ENCODE data around the gene TNNT2. TPM values are rescaled to one million over a fixed set of nuclear protein-coding genes. Genes with fewer than 3 reads are reported as not detected.
A peak's percentile ranks its signal among the peaks of the same experiment; 100 is the strongest.

The TNNT2 gene
- total RNA-seq, 2 donors from 2014 or later: 2.4 to 4.2 TPM

GRCh38 chr1:201418461-201418860 lies 41.0 kb upstream of the TNNT2 start:
- H3K4me1 ChIP-seq: no peaks in the 10 kb centered on the region
- no peak for DNase-seq
- H3K4me3 ChIP-seq: no peak overlapping the region
- no peak for TF ChIP-seq CTCF (IDR thresholded peaks at IDR 0.05)
- intact Hi-C loops (cut with DNase I): loop anchor here (5.0 kb wide), 1 partner anchor 41 kb away; the partner anchor contains the start of gene TNNT2
- no peaks in the 10 kb centered on the region for H3K9me3 ChIP-seq
- H3K9ac ChIP-seq (ENCODE audit: low read depth in 2 of 2, low read length in 2 of 2): no peak overlapping the region
- H3K27ac ChIP-seq: no peak overlapping the region
- no peaks in the 10 kb centered on the region for H3K36me3 ChIP-seq
- no peaks in the 10 kb centered on the region for H3K27me3 ChIP-seq

DNA sequence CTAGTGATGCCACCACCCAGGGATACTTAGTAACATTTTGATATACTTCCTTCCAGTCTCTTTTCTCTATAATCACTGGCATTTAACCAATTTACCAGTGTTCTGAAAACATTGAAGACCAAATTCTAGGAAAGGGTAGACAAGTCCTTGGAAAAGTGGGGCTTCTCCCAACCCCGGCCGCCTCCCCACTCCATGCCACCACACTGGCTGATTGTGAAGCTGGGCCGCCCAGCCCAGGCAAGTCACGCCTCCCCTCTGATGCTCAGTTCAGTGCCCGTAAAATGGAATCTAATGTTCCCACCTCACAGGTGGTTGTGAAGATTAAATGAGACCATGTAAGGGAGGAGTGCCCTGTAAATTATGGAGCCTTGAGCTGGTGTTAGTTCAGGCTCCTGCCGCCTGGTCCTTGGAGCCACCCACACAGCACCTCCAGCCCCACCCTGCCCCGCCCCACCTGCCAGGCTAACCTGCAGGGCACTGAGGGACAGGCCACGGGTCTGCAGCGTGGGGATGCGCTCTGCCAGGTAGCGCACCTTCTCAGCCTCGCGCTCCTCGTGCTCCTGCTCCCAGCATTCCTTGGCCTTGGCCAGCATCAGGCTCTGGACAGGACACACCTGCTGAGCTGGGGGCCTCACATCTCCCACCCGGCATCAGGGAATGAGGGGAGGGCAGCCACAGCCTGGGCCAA lies 36.7 kb upstream of the TNNT2 start:
- Histone ChIP-seq H3K27ac (no peak overlapping the region), H3K4me3 (no peak overlapping the region), H3K4me1 (no peaks in the 10 kb centered on the region), H3K36me3 (no peaks in the 10 kb centered on the region), H3K27me3 (no peaks in the 10 kb centered on the region), H3K9me3 (no peaks in the 10 kb centered on the region), H3K9ac (ENCODE audit: low read depth in 2 of 2, low read length in 2 of 2) (no peak overlapping the region)
- intact Hi-C loops (cut with DNase I): no loop called here
- TF ChIP-seq CTCF (IDR thresholded peaks at IDR 0.05): no peak
- DNase-seq: peak; percentile 56

DNA sequence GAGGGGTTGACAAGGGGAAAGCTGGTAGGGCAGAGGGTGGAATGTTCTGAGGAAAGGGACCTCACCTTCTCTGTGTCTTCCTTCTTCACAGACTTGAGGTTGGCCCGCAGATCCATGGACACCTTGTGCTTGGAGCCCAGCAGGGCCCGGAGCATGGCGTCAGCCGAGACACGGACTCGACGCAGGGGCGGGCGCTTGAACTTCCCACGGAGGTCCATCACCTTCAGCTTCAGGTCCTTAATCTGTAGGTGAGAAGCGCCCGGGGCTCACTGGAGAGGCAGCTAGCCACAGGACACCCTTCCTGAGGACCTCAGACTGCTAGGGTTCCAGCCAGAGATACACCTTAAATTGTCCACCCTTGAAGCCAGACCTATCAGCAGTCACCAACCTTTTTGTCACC lies 33.8 kb upstream of the TNNT2 start:
- intact Hi-C loops (cut with DNase I): no loop called here

GRCh38 chr1:201409440-201409839 lies 32.0 kb upstream of the TNNT2 start:
- intact Hi-C loops (cut with DNase I): no loop called here
- no peaks in the 10 kb centered on the region for H3K9me3 ChIP-seq
- no peak overlapping the region for H3K4me3 ChIP-seq
- H3K27ac ChIP-seq: no peak overlapping the region
- no peaks in the 10 kb centered on the region for H3K36me3 ChIP-seq
- no peak overlapping the region for H3K9ac ChIP-seq (ENCODE audit: low read depth in 2 of 2, low read length in 2 of 2)
- TF ChIP-seq CTCF (IDR thresholded peaks at IDR 0.05): no peak
- no peak for DNase-seq
- H3K4me1 ChIP-seq: peaks cover 8% of the 10 kb centered on the region
- no peaks in the 10 kb centered on the region for H3K27me3 ChIP-seq

More for the DNA sequence above, 33.8 kb upstream of the TNNT2 start:
- DNase-seq: no peak
- no peak overlapping the region for H3K27ac ChIP-seq
- no peaks in the 10 kb centered on the region for H3K9me3 ChIP-seq
- no peaks in the 10 kb centered on the region for H3K27me3 ChIP-seq
- H3K4me3 ChIP-seq: no peak overlapping the region
- no peak for TF ChIP-seq CTCF (IDR thresholded peaks at IDR 0.05)
- H3K9ac ChIP-seq (ENCODE audit: low read depth in 2 of 2, low read length in 2 of 2): no peak overlapping the region
- H3K4me1 ChIP-seq: no peaks in the 10 kb centered on the region
- no peaks in the 10 kb centered on the region for H3K36me3 ChIP-seq

- no peak for DNase-seq
- no peaks in the 10 kb centered on the region for H3K9me3 ChIP-seq
Observed at GRCh38 chr1:201408834-201409200, 31.3 kb upstream of the TNNT2 start.

More at GRCh38 chr1:201408834-201409200, 31.3 kb upstream of the TNNT2 start:
- Histone ChIP-seq H3K4me1 (peaks cover 15% of the 10 kb centered on the region), H3K9ac (ENCODE audit: low read depth in 2 of 2, low read length in 2 of 2) (no peak overlapping the region), H3K4me3 (no peak overlapping the region), H3K27me3 (no peaks in the 10 kb centered on the region), H3K36me3 (no peaks in the 10 kb centered on the region), H3K27ac (no peak overlapping the region)
- intact Hi-C loops (cut with DNase I): no loop called here
- no peak for TF ChIP-seq CTCF (IDR thresholded peaks at IDR 0.05)
